IMR-90 (cell line): ENCODE measurements around the gene BTC.

Experiments
- BHLHE40 ChIP-seq: fragments of 150-350 bp; IDR thresholded peaks from 2 replicates; pipeline ENCODE4 v1.6.1; 2016; ENCODE audit warnings: mild to moderate bottlenecking, low read depth, low read length
- CEBPB ChIP-seq: IDR thresholded peaks from 2 replicates; pipeline ENCODE4 v1.6.1; 2012; ENCODE audit warnings: low read depth, low read length, improper control_type of control experiment
- CHD1 ChIP-seq: IDR thresholded peaks from 2 replicates; pipeline ENCODE4 v1.6.1; 2012; ENCODE audit warnings: low read depth, low read length, improper control_type of control experiment
- CTCF ChIP-seq: conservative IDR thresholded peaks from 2 replicates; pipeline ENCODE4 v1.5.1; 2012; ENCODE audit warnings: mild to moderate bottlenecking, low read depth, low read length, improper control_type of control experiment
- MAFK ChIP-seq: IDR thresholded peaks from 2 replicates; pipeline ENCODE4 v1.6.1; 2012; ENCODE audit warnings: low read depth, low read length, improper control_type of control experiment
- MAZ ChIP-seq: IDR thresholded peaks from 2 replicates; pipeline ENCODE4 v1.6.1; 2012; ENCODE audit warnings: low read depth, mild to moderate bottlenecking, low read length, improper control_type of control experiment, moderate library complexity, borderline replicate concordance
- MXI1 ChIP-seq: IDR thresholded peaks from 2 replicates; pipeline ENCODE4 v1.6.1; 2012; ENCODE audit warnings: low read depth, mild to moderate bottlenecking, low read length, moderate library complexity, borderline replicate concordance
- NFE2L2 ChIP-seq: fragments of 150-350 bp; IDR thresholded peaks from 2 replicates; pipeline ENCODE4 v1.6.1; 2016; ENCODE audit warnings: low read depth, mild to moderate bottlenecking, low read length
- POLR2A ChIP-seq: IDR thresholded peaks from 2 replicates; pipeline ENCODE4 v1.6.1; 2012; ENCODE audit warnings: mild to moderate bottlenecking, low read depth, low read length
- RAD21 ChIP-seq: IDR thresholded peaks from 2 replicates; pipeline ENCODE4 v1.6.1; 2012; ENCODE audit warnings: low read length, improper control_type of control experiment
- RCOR1 ChIP-seq: IDR thresholded peaks from 2 replicates; pipeline ENCODE4 v1.6.1; 2012; ENCODE audit warnings: mild to moderate bottlenecking, low read length, improper control_type of control experiment; ENCODE audit not compliant: insufficient replicate concordance
- SMC3 ChIP-seq: fragments of 150-350 bp; IDR thresholded peaks from 2 replicates; pipeline ENCODE4 v1.6.1; 2016; ENCODE audit warnings: low read depth, mild to moderate bottlenecking, antibody characterized with exemption, low read length, moderate library complexity
- USF2 ChIP-seq: fragments of 150-350 bp; IDR thresholded peaks from 2 replicates; pipeline ENCODE4 v1.6.1; 2017; ENCODE audit warnings: mild to moderate bottlenecking, antibody characterized with exemption, low read length, low read depth

- TF ChIP-seq CTCF (no peak), POLR2A (no peak), CEBPB (no peak), RAD21 (no peak), RCOR1 (no peak), CHD1 (no peak), USF2 (no peak), MXI1 (no peak), SMC3 (no peak), MAFK (no peak), BHLHE40 (no peak), NFE2L2 (no peak), MAZ (no peak)
Measured at GRCh38 chr4:74724979-74725378, 69.3 kb downstream of the BTC start.
